Measurements from ENCODE around the gene ATG13.
"Not testable (repeated sequence)": the region's sequence is repeated elsewhere in the genome, so short reads cannot be mapped to it uniquely, and the experiment has no call there.

Gene ATG13

GRCh38 chr11:46700241-46701077 lies 83.1 kb downstream of the ATG13 start, which contains the start of the genes ARHGAP1 and ZNF408:
Gene ARHGAP1, minus strand, starts transcription at chr11:46700619. Its CDS starts 4,512 bp downstream, at chr11:46696107.
Gene ZNF408, plus strand, starts transcription at chr11:46701031. Its CDS starts 17 bp downstream, at chr11:46701048.
- peak; percentile 99 for DNase-seq

- no peak for DNase-seq
Measured at GRCh38 chr11:46701078-46701654, 83.8 kb downstream of the ATG13 start.

GRCh38 chr11:46705070-46705688 lies 87.8 kb downstream of the ATG13 start:
- DNase-seq = no peak

- DNase-seq = no peak
Measured at GRCh38 chr11:46706886-46707285, 89.5 kb downstream of the ATG13 start.

- not testable (repeated sequence) for DNase-seq
Measured at GRCh38 chr11:46709351-46709750, 92.0 kb downstream of the ATG13 start.

- no peak for DNase-seq
Measured at GRCh38 chr11:46710821-46711269, 93.5 kb downstream of the ATG13 start.

GRCh38 chr11:46711303-46711702 lies 94.0 kb downstream of the ATG13 start:
- no peak for DNase-seq

GRCh38 chr11:46712874-46713576 lies 95.7 kb downstream of the ATG13 start:
- DNase-seq = no peak

GRCh38 chr11:46717825-46718154 lies 100.4 kb downstream of the ATG13 start:
- not testable (repeated sequence) for DNase-seq

GRCh38 chr11:46718155-46719019 lies 101.0 kb downstream of the ATG13 start:
- DNase-seq = no peak

GRCh38 chr11:46719048-46719542 lies 101.7 kb downstream of the ATG13 start, which contains the start of gene F2:
Gene F2, plus strand, starts transcription at chr11:46719213. Its CDS starts 23 bp downstream, at chr11:46719236.
- DNase-seq = no peak

- DNase-seq = no peak
Measured at GRCh38 chr11:46719543-46720218, 102.3 kb downstream of the ATG13 start.

GRCh38 chr11:46721286-46721685 lies 103.9 kb downstream of the ATG13 start:
- DNase-seq = no peak

- peak; percentile 2 for DNase-seq
Measured at GRCh38 chr11:46722566-46723358, 105.4 kb downstream of the ATG13 start.

GRCh38 chr11:46723359-46723680 lies 106.0 kb downstream of the ATG13 start:
- DNase-seq = no peak

GRCh38 chr11:46724088-46724487 lies 106.7 kb downstream of the ATG13 start:
- no peak for DNase-seq

Measured in DMS79 treated with DMSO at 0.1 percent for 48 hours (cell line).